NCI-H2196 (cell line): ENCODE measurements around the gene CYB5B.

ENCODE experiments used
- DNase-seq: peaks from one replicate; lab custom pipeline; 2025; ENCODE audit not compliant: unreplicated experiment; lab: John Stamatoyannopoulos, UW

CYB5B gene

DNA sequence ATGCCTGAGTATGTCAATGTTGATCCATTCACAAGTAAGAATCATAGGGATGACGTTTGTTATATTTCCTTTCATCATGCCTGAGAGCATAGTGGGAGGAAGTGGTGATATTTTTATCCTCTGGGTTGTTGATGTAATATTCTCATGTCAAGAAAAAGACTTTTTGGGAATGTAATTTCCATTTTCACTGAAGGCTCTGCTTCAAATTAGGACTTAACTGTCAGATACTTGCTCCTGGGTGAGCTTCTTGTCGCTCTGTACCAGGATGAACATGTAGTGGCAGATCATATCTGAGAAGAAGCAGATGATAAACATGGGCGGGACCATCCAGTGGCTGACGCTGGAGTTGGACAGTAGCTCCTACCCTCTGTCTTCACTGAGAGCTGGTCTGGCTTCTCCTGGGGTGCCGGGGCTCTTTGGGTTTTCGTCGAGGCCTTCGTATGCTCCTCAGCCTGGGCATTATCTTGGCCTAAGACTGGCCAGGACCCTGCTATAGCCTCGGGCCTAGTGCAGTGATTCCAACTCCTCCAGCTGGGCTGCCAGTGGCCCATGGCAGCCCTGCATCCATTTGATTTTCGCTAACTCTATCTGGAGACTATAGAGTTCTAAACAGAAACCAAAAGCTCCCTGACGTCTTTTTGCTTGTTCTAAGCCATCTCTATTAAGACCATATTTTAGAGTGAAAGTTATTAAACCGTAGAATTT lies 19.7 kb downstream of the CYB5B start:
- no peak for DNase-seq

DNA sequence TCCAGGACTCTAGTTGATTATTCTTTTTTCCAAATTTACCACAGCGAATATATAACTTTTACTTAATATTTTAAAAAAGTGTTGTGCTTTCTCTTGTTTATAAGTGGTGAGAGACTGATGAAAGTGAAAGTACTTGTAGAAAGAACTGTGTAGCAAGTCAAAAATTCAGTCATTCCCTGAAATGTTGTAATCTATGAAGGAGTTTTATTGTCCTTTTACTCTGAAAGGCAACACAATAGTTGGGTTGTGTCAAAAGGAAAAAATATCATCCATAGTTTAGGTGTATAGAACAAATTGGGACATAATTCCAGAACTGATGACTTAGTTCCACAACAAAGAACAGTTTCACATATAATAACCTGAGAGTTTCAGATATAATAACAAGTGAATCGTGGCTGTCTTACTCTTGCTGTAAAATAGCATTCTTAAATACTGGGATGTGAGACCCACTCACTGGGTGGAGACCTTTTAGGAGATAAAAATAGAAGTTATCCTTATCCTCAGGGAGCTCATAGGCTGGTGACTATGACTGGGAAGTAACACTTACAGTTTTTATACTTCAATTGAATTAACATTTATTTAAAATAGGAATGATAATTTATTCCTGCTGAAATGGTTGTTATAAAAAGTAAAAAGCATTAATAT lies 20.6 kb downstream of the CYB5B start:
- DNase-seq = no peak

DNA sequence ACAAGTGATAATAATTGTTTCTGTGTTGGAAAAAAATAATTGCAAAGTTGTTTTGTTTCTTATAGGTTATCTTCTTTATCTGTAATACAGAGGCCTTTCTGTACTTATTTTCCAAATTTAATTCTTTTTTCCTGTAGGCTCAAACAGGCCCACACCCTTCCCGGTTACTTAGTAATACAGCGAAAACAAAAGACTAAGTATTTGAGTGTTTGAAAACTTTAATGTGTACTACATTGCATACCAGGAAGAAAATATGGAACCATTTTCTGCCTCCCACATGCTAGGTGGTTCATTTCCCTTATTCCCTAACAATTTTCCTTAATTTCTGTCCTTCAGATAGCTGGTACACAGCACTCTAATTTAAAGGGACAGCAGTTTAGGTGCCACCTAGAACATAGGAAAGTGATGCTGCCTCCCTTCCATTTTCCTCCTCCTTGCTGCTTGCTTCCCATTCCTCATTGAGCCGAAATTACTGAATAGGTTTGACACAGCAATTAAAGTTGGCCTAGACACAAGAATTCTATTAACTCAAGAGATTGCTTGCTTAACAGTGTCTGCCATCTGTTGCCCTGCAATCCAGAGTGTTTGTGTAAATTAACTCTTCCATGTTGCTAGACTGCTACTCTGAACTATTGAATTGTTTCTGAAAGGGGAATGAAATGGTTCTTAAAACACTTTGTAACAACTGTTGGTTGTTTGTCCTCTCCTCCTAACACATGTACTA lies 24.2 kb downstream of the CYB5B start:
- peak; percentile 18 for DNase-seq

DNA sequence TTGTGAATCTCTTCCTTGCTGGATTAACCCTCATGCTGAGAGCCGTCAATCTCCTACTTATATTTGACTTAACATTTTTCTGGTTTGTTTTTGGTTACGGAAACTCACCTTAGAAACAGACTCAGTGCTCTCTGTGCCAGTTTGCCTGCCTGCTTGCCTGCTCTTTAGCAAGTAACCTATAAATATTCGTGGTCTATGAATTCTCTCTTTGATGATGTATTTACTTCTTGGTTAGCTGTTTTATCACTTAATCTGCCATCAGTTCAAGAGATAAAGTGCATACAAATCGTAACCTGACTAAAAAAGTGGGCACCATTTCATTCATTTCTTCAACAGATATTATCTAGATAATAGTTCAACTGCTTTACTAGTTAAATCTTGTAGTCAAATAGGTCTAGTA lies 26.7 kb downstream of the CYB5B start:
- no peak for DNase-seq

GRCh38 chr16:69453936-69454335 lies 29.5 kb downstream of the CYB5B start:
- no peak for DNase-seq

GRCh38 chr16:69463876-69464275 lies 39.5 kb downstream of the CYB5B start:
- no peak for DNase-seq

GRCh38 chr16:69465083-69465721 lies 40.8 kb downstream of the CYB5B start:
- DNase-seq = no peak

DNA sequence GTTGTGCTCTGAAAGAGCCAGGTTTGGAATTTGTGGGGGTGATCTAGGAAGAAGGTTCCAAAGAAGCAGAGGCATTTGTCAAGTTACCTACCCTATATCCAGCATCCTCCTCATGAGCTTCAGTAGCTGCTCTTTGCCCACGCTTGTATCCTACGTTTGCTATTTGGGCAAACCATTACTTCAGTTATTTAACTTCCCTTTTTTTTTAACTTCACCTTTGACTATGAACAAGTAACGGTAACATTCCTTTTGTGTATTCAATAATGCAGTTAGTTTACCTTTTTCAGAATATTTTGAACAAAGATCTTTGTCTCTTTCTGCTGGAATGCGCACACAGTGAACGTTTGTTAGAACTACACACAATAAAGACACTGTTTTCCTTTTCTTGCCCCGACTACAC lies 41.5 kb downstream of the CYB5B start:
- DNase-seq = no peak

DNA sequence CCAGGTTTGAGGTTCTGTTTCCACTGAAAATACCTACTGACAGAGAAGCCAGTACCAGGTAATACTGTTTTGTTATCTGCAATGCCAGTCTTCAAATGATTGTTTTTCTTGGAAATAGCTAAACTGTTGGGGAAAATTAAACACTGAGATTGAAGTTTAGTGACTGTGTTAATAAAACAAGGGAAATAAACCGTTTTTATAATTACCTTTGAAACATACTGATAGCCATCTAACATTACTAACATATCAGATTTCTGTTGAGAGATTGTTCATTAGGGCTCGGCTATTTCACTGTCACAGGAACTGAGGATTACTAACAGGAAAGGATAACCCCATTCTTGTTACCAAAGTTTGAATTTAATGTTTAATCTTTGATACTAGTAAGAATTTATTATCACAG lies 42.1 kb downstream of the CYB5B start:
- no peak for DNase-seq

GRCh38 chr16:69467080-69467479 lies 42.7 kb downstream of the CYB5B start:
- DNase-seq = no peak

DNA sequence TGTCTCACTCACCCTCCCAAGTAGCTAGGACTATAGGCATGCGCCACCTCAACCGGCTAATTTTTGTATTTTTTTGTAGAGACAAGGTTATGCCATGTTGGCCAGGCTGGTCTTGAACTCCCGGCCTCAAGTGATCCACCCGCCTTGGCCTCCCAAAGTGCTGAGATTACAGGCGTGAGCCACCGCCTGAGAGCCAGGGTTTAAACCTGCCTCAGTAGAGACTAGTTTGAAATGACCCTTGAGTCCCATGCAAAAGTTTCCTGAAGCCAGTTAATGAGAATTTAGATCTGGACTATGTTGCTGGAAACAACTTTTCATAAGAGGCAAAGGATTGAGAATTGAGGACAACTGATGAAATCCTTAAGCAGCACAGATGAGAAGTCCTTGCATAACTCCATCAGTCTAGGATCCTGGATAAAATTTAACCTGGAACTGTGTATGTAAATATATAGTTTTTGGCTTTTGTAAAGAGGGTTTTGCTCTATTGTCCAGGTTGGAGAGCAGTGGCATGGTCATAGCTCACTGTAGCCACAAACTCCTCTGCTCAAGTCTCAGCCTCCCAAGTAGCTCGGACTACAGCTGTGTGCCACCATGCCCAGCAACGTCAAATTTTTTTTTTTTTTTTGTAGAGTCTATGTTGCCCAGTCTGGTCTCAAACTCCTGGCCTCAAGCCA lies 43.2 kb downstream of the CYB5B start:
- no peak for DNase-seq

DNA sequence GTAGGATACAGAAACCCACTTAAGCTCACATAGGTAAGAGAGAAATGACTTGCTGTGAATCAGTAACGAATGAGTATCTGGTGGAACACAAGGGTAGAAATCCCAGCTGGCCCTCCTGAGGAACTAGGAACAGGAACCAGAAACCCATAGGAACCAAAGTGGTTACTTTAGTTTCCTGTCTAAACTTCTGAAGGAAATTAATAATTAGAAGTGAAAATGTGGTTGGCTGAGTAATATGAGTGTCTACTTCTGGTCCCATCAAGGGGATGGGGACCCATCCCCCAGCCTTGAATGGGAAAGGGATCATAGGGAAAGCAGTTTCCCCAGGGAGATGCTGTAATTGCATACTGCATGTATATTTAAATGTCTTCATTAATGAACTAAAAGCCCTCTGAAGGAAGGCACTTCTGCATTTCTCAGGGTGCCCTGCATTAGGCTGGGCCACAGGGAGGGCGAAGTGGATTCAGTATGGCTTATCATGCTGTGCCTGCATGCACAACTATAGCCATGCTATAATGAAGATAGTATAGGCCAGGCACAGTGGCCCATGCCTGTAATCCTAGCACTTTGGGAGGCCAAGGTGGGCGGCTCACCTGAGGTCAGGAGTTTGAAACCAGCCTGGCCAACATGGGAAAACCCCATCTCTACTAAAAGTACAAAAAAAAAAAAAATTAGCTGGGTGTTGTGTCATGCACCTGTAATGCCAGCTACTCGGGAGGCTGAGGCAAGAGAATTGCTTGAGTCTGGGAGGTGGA lies 45.6 kb downstream of the CYB5B start:
- no peak for DNase-seq

- no peak for DNase-seq
Observed at GRCh38 chr16:69471121-69471520, 46.7 kb downstream of the CYB5B start.

DNA sequence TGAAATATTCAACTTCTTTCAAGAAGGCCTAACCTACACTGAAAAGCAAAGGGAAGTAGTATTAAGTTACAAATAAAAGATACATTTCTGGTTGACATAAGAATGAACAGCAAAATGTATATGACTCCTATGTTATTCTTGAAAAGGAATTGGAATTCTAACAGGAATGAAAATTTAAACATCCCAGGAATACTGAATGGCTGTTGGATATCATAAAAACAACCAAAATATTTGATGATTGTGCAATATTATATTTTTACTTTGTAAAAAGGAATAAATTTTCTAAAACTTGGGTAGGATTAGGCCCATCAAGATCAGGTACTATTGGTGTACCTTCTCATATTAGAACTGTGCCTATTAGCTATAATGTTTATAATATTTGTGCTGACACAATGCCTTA lies 50.0 kb downstream of the CYB5B start:
- no peak for DNase-seq

DNA sequence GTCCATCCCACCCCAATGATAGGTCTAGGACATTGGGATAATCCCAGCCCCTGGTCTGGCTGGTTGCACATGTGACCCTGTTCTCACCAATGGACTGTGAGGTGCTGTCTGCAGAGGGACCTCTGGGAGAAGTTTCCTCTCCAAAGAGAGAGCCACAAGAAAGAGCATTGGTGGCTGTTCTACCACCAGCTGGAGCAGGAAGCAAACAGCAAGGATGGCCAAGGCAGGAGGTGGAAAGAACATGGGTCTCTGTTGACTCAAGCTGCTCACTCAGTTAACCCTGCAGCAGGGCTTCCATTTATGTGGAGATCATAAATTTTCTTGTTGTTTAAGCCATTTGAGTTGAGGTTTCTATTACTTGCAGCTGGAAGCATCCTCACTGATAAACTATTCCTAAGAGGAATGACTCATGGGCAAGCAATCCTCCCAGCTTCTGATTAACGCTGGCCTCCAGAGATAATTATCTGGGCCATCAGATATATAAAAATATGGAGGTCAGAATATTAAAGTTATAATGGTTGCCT lies 52.6 kb downstream of the CYB5B start:
- peak; percentile 16 for DNase-seq

GRCh38 chr16:69477546-69477945 lies 53.1 kb downstream of the CYB5B start:
- no peak for DNase-seq

GRCh38 chr16:69478685-69479084 lies 54.3 kb downstream of the CYB5B start:
- no peak for DNase-seq

GRCh38 chr16:69479775-69480174 lies 55.4 kb downstream of the CYB5B start:
- DNase-seq = no peak

- DNase-seq = peak; percentile 32
Observed at GRCh38 chr16:69481901-69482341, 57.5 kb downstream of the CYB5B start.

GRCh38 chr16:69482410-69482991 lies 58.1 kb downstream of the CYB5B start:
- DNase-seq = peak; percentile 39
